OCI-M1 (cell line): ENCODE results near the gene RBMS3.
"Not testable (repeated sequence)": the region's sequence is repeated elsewhere in the genome, so short reads cannot be mapped to it uniquely, and the experiment has no call there.

Source experiments
- DNase-seq: peaks from one replicate; lab custom pipeline; 2025; lab: John Stamatoyannopoulos, UW

RBMS3 gene

DNA sequence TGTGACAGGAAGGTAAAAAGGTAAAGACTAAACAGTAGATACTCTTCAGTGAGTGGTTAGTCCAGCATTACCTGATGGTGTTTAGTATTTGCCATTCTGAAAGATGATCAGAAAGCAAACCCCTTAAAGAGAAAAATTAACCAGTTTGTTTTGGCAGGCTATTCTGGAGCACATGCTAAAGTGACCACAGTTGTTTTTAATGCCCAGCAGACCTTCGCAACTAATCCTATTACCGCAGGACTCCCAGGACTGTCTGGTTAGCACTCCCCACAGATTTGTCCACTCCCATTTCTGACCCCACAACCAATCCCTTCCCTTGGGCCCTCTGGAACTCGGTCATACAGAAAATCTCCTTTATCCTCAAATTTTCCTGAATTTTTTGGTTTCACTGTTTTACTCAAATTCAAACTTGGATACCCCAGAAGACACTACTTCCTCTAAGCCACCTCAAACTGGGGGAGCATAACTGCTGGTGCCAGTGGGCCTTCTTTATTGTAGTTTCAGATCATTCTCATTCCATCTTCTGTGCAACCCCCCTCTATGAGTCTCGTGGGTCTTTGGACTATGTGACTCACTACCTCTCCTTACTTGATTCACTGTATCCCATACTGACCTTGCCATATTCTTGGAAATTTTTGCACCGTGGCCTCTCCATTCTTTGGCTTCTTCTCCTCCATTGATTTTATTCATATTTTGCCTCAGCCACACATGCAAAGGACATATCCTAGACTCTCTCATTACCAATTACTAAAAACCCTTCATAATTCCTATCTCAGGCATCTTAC is 104.4 kb downstream of the RBMS3 start:
- no peak for DNase-seq

DNA sequence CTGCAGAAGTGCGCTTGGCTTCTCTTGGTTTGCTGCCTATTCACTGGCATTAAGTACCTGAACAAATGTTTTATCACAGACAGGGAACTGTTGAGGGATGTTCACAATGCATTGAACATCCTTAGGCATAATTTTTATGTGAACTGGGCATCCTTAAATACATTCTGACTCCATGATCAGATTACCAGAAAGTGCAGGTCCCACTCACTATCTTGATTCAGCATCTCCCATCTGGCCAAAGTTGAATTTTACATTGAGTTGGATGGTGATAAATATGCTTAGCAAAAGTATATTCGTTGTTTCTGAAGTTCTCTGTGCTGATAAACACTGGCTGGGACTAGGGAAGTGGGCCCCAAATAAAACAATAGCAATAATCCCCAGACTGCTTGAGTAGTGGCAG is 108.5 kb downstream of the RBMS3 start:
- DNase-seq, result no peak

DNA sequence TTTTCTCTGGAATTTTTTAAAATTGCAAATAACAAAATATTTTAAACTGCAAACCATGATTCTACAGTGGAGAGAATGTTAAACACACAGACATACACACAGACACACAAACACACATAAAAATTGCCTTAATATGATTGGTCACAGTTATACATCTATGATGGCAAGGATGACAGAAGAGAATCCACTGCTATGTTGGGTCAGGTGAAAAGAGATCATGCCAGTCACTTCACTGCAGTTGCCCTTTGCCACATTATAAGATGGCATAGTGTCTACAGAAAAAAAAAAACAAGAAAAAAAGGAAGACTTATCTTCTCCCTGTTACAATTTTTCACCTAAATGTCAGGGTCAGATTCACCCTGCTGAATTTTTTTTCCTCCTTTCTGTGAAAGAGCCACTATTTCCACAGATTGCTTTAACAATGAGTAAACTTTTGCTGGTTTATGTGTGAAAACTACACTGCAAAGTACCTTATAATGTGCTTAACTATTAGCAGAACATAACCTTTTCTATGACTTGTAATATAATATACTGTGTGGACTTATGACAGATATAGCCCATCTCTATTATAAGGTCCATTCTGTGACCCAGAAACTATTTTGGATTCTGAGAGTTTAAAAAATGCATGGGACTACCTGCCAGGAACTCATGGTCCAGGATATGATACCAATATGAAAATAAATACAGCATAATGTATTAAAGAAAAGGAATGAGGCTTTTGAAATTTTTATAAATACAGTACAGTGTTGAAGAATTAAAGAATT is 111.9 kb downstream of the RBMS3 start:
- no peak for DNase-seq

DNA sequence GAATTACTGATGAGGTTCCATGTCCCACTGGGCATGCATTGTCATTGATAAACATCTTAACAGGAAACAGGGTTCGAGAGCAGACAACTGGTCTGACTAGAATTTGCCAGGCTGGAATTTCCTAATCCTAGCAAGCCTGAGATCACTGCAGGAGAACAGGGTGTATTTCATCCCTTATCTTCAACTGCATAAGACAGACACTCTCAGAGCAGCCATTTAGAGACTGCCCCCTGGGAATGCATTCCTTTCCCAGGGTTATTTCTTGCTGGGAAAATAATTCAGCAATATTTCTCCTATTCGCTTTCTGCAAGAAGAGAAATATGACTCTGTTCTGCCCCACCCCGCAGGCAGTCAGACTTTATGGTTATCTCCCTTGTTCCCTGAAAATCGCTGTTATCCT is 113.1 kb downstream of the RBMS3 start:
- not testable (repeated sequence) for DNase-seq

DNA sequence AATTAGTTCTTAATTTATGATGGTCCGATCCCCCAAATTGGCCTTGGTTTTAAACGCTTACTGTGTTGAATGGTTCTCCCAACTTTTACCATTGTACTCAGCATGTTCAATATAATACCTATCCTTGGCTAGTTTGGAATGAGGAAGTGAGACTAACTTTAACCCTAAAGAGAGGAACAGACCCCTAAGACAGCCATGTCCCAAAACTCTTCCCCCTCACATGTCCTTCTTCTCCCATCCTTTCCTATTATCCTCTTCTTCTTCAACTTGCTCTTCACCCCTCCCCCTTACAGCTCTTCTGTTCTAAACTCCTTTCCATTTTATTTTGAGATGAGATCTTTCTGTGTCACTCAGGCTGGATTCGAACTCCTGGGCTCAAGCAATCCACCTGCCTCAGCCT is 116.5 kb downstream of the RBMS3 start:
- DNase-seq, result no peak

DNA sequence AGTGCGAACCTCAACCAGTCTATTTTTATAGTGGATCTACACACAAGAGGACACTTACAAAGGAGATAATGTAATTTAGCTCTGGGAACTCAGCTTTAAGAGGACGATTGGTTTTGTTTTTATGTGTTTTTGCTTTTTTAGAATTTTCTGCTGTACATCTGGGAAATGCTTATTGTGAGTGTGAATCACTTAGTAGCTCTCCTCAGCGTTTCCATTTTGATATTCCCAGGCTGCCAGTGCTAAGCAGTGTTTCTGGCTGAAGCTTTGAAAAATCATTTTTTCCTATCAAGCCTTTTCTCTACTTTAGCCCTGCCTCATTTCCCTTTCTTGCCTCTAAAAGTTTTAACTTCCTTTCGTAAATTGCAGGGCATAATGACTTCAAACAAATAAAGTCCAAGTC is 117.9 kb downstream of the RBMS3 start:
- DNase-seq, result no peak

DNA sequence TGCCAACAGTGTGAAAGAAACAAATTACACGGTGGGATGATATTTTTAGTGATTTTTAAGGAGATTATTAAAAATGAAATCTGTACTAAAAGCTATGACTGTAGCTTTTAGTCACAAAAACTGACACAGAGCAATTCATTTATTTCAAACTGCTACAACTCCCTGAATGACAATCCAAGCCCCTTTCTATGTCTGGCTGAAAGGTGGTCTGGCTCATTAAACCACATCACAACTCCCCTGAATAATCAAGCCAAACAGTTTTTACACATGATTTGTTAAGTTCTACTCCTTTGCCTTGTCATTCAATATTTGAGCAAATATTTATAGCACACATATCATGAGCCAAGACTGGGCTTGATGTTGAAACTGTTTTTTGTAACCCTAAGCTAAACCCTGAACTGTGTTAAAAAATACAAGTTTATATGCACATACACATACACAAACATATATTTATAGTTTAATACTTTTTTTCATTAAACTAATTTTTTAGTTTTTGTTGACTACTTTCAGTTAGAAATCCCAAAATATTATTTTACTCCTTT is 125.5 kb downstream of the RBMS3 start:
- DNase-seq, result no peak

DNA sequence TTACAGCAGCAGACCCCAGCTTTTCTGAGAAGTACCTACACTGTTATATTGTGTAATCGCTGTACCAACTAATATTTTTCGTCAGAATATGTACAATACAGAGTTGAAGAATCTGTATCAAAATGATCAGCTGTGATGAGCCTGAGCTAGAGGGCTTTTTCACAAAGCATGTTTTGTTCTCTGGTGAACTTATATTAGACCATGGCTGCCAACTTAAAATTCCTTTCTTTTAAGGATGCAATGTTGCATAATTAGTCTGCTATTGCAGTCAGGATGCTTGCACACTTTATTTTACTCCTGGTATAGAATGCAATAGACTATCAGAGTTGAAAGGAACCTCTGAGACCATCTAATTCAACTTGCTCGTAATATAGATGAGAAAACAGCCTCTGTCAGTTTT is 127.8 kb downstream of the RBMS3 start:
- no peak for DNase-seq

DNA sequence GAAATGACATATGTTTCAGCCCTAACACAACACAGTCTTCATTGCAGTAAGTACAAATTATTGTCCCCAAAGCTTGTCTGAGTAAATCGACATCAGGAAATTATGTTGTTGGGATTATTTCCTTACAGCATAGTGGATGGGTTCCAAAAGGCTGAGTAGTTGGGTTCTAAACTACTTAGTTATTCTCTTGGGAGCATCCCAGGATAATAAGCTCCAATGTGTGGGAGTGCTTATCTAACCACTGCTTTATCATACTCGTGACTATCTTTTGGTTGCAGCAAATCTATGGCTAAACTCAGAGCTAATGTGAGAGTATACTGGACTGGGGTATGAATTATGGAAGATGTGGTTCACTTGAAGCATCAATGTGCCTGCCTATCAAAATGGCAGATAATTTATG is 128.5 kb downstream of the RBMS3 start:
- peak; percentile 3 for DNase-seq

DNA sequence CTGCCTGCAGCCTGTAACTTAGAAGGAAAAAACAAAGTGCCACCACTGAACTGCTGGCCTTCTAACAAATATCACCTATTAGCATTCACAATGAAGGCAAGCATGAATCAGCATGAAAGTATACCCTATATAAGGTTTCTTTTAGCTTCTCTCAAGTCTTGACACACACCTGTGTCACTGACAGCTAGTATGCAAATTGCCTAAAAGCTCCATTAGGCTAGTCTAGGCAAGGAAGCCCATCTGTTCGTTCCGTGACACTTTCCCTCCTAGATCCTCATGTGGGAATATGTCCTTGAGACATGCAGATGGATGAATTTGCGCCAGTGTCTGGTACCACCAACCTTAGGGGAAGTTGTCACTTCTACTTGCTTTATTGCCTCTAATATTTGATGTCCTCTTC is 129.3 kb downstream of the RBMS3 start:
- no peak for DNase-seq

DNA sequence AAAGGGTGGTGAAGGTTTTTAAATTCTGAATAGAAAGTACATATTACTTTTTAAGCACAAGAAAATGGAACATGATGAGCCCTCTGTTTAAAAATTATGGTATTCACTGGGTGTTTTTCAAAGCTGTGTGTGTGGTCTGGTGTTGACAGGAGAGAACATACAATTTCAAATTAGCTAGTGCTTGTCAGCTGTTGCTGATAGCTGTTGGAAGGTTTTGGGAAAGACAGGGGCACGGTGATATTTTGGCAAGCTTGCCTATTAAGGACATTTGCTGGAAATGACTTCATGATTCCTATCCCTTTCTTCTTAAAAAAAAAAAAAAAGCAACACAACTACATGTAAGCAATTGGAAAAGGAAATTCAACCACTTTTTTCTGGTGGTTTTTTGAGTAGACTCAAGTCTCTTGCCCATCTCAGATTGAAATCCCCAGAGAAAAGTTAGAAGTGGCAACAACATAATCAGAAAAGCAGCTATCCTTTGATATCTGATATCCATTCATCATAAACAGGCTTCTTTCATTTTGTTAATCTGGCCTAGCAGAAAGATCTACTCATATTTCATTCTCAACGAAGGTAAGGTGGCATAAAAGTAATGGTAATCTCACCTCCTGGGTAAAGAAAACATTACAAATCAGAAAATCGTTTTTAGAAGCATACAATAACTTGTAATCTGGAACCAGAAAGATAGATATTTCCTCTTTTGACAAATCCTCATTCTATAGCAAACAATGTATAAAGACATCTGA is 130.0 kb downstream of the RBMS3 start:
- DNase-seq, result no peak

DNA sequence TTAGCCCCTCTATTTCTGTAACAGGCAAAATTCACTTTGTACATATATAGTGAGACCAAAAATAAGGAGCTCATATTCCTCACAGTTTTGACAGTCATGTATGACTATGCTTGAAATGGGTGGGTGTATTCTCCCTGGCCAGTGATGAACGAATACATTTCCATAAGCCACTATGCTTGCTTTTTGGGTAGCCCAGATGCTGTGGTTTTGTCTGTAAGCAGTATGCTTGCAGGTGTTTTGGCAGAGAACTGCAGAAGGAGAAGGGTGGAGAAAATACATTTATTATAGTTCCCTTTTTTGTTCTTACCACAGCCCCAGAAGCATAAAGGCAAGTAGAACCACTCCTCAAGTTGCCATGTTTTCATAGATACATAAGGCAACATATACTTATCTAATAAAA is 131.2 kb downstream of the RBMS3 start:
- peak; percentile 2 for DNase-seq

DNA sequence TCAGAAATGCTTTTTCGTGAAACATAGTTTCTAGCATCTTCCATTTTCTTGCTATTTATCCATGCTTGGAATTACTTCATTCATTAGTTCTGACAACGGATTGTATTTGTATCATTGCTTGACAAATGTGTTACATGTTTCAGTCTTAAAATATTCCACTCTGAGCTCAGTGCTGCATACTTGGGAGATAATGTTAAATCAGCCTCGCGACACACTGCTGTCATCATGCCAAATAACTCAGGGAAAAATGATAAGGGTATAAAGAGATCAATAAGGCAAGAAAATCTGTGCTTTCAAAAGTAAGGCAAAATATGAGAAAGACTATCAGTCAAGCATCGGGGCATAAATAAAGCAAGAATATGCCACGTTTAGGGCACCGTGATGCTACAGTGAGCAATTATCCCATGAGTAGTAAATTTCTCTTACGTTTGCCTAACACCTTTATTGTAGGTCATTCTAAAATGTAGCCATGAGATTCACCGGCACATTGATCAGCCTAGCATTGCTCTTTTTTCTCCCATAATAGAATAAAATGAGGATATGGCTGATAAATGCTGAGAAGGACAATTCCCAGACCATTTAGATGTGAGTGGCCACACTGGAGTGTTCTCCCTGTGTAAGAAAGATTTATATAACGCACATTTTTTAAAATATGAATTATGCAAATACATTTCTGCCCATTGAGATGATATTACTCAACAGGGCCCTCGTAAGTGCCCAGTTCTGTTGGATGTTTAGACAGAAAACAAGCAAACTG is 133.8 kb downstream of the RBMS3 start:
- DNase-seq, result no peak

DNA sequence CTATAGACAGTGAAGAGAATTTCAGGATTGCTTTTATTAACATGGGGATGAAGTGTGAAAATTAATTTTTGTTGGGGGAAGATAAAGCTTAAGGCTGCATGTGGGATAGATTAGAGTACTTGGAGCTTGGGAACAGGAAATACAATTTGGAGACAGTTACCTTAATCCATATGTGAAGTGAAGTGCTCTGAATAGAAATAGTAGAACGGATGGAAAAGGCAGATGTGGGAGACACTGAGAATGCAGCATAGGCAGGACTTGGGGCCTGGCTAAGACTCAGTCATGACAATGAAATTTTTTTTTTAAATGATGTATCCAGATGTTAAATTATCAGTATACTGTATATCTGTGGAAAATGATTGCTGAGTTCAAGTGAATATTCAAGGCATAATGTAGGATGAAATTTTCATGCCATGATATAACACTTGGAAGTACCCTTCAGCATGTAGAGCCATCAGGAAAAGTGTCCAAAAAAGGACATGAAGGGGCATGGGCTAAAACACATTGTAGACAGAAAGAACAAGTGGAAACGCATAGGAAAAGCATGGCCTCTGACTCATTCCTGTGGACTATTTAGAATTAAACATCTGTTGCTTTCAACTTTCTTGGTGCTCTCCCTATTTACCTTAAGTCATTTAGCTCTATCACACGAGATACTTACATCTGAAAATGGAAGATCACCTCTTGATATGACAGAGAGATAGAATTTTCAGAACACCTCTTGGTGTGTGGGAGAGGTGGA is 134.8 kb downstream of the RBMS3 start:
- no peak for DNase-seq

DNA sequence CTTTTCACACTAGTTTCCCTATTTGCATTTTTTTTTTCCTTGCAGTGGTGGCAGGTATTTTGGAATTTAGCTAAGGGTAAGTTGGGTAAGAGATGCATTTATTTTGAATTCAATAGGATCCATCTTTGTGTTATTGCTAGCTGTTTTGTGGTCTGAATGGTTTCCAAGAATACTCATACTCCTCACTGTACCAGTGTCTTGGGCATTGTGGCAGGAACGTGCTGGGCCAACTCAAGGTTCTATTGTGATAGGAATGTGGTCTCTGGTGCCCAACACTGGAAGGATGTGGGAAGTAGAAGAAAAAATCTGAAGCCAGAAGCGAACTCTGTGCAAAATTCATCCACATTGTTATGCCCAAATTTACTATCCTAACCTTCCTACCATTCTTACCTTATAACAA is 135.6 kb downstream of the RBMS3 start:
- DNase-seq, result no peak

DNA sequence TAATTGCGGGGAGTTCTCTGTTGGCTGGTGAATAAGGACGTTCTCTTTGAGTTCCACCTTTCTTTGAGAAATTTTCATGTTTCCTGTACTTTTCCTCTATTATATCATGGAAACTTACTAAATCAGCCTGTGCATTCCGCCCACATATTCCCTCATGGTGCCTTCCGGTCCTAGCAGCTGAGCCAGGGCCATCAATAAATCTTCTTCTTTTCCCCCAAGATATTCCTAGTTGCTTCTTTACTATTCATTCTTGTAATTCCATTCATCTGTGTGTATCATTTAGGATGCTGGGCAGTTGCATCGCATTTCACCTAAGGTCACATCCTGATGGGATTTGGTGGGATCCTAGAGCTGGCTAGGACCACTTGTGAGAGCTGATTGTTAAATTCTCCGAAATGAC is 139.2 kb downstream of the RBMS3 start:
- no peak for DNase-seq

DNA sequence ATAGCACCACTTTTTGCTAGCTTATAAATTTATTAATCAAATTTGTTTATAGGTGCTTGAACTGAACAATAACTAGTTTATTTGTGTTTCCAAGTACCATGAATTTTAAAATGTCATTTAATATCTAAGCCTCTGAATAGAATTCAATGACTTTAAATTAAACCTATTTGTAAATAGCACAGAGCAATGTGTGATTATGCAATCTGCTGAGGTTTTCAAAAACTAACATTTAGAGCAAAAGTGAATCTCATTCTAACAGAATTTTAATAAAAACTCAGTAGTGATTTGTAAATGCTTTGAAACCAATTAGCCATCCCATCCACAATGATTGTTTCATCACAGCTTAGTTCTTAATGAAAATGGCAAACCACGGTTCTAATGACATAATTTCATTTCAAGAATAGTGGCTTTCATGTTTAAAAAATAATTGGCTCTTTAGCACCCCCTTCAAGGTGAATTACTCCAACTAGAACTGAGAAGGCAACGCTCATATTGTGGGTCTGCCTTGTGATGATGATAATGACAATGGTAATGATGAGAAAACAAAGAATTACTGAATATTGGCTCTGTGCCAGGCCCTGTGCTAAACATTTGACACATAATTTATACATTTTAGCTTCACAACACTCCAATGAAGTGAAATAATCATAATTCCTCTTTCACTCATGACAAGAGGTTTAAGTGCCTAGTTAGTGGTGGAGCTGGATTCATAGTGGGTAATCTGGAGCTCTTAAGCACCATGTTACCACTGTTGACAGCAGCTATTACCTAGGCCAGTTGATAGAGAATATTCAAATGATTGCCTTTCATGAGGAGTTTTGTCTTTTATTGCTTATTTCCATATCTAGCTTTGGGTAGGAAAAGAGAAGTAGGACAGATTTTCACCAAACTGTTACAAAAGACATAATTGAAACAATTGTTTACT is 145.7 kb downstream of the RBMS3 start:
- no peak for DNase-seq

DNA sequence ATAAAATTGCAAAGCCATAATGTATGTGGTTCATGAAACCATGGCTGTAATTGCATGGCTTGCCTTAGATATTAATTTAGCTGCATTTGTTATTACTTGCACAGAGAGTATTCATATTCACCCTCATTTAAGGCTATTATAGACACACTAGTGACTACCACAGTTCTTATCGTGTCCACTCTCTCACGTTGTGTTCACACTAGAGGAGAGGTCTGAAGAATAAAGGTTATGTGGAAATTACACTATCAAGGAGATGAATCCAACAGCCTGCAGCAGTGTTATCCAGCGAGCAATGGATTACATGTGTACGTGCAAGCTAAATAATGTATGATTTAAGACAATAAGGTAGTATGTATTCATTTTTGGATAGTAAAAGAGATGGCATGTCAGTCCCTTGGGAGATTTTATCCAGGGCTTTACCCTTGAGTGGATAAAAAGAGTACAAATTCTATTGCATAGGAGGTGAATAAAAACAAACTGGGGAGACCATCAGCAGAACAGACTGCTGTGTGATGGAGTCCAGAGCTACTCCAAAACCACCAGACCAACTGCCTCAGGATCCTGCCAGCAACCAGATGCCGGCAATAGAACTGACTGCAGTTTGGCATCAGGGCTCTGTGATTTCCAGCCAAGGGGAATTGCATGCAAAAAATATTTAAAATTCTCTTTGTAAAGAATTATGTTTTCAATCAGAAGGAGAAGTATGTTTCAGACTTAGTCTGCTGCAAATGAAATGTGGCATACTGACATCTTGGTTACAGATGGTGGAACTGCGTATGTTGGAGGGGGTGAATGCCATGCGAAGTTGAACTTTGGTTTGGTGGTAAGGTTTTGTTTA is 146.6 kb downstream of the RBMS3 start:
- no peak for DNase-seq

DNA sequence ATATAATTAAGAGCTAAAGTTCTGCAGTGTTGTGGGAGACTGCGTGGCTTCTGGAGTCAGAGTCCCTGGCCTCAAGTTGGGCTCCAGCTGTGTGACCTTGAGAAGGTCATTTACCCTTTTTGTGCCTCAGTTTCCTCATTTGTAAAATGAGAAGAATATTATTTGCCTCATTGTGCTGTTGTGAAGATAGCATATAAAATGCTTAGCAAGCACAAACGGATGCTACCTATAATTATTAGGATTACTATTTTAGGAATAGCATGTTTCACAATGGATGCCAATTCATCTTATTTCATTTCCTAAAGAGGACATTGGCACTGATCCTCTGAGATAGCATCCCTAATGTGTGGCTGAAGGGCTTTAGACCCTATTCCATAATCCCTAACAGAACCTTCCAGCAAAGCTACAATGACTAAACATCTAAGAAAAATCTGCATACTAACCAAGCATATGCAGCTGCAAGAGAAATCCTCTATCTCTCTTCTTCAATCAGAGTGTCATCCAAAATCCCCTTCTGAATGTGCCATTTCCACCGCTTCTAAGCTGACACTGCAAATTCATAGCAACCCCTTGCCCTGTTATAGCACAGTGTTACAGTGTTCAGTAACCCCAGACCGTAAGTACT is 148.3 kb downstream of the RBMS3 start:
- DNase-seq, result no peak
